GM21737 (cell line): ENCODE data around the gene TENM4.

Experiments
- ATAC-seq: cut with Tn5 transposase; IDR thresholded peaks from one replicate; pipeline ENCODE4 v1.9.1; 2021; ENCODE audit warnings: mild to moderate bottlenecking, moderate library complexity; ENCODE audit not compliant: unreplicated experiment

Gene TENM4

DNA sequence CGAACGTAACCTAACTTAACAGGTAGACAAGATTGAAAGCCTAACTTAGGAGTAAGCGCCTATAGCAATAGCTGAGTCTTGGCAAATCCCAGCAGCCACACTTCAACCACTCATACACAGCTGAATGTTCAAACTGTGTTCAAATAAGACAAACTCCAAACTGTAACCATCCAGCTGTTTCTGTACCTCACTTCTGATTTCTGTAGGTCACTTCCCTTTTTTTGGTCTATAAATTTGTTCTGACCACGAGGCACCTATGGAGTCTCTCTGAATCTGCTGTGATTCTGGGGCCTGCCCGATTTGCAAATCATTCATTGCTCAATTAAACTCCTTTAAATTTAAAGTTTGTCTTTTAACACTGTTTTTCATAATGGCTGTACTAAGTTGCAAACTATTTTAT is 8.2 kb upstream of the TENM4 start:
- ATAC-seq: no peak

DNA sequence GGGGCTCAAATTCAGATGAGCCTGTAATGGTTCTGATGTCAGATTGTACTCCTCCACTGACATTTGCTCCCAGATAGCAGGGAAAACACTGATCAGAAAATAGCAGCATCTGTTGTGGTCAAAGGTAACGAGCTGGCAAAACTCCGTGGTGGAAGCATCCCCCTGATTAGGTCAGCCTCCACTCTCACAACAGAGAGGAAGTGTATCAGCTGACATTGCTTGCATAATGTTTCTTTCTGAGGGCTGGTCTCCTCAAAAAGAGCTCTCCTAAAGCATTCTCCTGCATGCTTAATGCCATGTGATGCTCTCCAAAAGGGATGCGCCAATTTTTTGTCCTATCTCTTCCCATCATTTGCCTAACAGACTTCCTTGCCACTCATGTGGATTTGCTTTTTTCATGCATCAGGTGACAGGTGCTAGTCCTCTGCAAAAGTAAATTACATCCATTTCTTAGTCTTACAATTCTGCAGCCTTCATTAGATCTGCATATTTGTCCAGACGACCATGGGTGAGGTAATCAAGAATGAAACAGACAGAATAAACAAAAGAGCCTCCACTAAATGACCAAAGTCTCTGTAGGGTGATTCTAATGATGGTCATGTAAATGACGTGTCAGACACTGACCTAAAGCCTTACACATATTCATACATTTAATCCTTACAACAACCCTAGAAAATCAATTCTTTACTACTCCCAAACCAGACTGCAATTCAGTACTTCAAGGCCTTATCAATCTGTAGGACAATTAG is 6.4 kb upstream of the TENM4 start:
- ATAC-seq: no peak

DNA sequence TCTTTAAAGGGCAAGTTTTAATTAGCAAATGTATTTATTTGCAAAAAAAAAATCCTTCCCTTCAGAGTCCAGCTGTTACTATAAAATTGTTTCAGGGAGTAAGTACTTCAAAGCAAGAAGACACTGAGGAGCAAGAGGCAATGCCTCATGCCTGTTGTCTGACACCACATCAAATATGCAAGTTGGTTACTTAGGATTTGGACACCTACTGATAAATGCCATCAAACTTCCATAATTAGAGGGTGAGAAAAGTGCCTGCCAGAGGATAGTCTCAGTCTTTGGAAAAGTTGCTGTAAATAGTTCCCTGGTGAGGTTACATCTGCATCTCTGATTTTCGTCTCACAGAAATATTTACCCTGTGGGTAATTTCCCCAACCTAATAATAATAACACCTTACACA is 4.1 kb upstream of the TENM4 start:
- ATAC-seq: no peak

DNA sequence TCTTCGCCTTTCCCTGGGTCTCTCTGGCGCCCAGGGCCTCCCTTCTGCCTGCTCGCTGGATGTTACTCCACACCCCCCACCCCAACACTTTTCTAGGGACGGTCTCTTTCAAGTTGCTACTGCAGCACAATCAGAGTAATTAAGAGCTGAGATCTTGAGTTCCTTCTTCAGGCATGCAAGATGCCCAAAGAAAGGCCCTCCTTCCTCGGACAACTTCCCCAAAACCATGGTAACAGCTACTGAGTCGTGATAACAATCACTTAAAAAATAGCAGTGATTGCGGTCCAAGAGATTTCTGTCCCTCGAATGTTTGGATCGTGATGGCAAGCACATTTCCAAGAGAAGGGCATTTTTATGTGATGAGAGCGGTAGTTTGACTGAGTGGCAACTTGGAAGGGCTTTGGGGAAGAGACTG is 638 bp upstream of the TENM4 start:
- ATAC-seq: no peak

GRCh38 chr11:79439886-79440570 is 802 bp downstream of the TENM4 start:
- no peak for ATAC-seq

GRCh38 chr11:79439410-79439885 is 1.4 kb downstream of the TENM4 start:
- no peak for ATAC-seq

GRCh38 chr11:79438631-79439409 is 2.0 kb downstream of the TENM4 start:
- no peak for ATAC-seq

DNA sequence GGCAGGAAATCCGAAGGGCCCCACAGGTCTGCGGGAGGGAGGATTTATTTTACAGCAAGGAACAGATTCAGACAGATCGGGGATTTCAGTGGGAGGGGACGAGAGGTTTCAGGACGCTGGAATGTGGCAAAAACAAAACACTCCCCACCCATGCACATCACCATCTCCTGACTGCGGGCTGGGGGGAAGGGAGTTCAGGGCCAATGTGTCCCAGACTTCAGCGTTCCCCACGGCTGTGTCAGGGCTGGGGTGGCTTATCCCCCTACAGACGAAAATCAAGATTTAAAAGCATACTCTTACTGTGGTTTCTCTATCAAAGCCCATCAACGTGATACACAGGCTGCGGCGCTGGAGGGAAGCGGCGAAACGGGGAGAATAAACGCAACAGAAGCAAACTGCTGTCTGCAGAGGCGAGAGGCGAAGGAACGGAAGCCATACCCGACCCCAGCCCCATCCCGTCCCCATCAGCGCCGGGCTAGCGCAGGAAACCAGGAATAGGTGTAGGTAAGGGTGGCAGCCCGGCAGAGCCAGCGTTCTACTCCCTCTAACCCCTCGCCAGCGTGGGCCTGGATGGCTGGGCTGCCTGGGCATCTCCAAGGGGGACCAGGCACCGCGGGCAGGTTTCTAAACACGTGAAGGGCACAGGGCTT is 2.7 kb downstream of the TENM4 start:
- ATAC-seq: no peak

DNA sequence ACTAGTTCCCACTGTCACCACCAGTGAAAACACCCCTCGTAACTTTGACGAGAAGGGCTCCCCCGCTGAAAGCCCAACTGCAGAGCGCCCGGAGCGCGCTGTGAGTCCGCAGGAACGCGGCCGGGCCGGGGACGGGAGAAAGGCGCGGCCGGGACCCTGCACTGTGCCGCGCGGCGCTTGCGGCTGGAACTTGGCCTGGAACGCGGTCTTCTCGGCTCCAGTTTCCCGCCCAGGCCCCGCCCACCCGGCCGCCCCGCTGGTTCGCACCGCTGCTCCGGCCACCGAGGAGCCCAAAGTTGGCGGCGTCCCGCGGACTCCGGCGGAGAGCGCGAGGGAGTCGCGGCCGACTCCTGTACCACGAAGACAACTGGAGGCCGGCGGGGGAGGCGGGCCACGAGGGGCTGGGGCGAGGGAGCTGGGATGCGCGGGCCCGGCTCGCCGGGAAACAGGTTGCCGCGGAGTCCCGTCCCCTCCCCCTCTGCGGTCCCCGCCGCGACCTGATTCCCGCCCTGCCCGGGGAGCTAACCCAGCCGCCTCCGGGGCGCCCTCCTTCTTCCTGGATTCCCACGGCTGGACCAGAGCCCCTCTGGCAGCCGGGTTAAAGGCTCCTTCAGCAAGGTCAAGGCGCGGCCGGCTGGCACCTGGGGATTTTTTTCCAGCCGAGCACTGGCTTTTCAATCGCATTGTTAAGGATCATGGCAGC is 3.4 kb downstream of the TENM4 start:
- no peak for ATAC-seq

- no peak for ATAC-seq
Observed at GRCh38 chr11:79436919-79437277, 3.9 kb downstream of the TENM4 start.

DNA sequence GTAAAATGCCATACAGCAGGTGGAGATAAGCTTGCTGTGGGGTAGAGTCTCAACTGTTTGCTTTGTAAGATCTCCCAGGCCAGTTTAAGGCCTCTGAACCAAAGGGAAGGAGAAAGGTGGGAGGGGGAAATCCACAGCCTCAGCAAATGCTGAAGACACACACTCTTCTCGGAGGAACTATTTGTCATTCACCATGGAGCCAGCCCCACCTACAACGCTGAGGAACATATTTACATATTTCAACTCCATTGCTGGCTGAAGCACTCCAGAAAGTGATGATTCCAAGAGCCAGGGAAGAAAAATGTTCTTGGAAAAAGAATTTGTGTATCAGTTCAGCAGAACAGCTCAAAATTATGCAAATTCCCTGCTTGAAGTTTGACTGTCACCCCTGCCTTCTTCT is 6.5 kb downstream of the TENM4 start:
- ATAC-seq: no peak

GRCh38 chr11:79432138-79432537 is 8.7 kb downstream of the TENM4 start:
- no peak for ATAC-seq

- ATAC-seq: no peak
Observed at GRCh38 chr11:79431535-79431934, 9.3 kb downstream of the TENM4 start.

DNA sequence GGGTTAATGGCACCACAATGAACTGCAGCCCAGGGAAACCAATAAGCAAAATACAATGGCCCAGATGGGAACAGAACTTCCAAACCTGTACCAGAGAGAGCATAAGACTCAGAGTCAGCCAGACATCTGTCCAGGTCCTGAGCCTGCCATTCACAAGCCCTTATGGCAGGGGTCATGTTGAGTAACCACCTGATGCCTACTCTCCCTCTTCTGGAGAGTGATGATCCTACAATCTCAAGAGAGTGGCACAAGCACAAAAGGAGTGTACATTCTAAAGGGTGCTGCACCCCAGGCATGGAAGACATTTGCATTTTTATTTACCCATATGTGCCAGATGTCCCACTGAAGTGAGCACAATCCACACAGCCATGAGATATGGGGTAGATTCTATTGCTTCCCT is 10.6 kb downstream of the TENM4 start:
- ATAC-seq: no peak

- no peak for ATAC-seq
Observed at GRCh38 chr11:79428406-79428805, 12.4 kb downstream of the TENM4 start.

GRCh38 chr11:79427611-79428327 is 13.1 kb downstream of the TENM4 start:
- no peak for ATAC-seq

DNA sequence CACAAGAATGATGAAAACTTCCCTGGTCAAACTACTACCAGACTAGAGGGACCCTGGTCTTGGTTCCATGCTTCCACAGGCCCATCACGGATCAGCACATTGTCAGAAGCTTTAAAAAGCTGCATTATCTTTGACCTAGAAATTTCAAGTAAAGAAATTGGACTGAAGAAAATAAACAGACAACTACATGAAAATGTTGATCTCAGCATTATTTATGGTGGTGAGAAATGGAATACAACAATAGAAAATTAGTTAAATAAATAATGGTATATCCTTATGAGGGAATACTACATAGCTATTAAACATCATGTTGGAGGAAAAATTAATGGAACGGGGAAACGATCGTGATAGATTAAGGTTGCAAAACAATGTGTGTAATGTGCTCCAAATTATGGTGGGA is 13.7 kb downstream of the TENM4 start:
- no peak for ATAC-seq

DNA sequence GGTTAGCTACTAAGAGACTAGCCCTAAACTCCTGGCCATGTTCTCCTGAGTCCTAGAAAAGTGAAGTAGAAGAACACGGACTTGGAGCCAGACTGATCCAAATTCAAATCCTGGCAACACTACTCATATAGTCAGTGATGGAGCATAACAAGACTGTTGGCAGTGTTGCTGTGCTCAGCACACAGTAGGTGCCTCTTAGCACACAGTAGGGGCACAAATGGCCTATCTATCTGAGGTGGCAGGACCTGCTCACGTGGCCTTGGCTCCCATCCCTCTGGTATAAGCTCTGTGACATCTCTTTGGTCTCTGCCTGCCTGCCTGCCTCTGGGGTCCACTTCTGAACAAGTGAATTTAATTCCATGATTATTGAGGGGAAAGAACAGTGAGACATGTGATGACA is 15.4 kb downstream of the TENM4 start:
- no peak for ATAC-seq

- no peak for ATAC-seq
Observed at GRCh38 chr11:79423736-79424135, 17.1 kb downstream of the TENM4 start.

DNA sequence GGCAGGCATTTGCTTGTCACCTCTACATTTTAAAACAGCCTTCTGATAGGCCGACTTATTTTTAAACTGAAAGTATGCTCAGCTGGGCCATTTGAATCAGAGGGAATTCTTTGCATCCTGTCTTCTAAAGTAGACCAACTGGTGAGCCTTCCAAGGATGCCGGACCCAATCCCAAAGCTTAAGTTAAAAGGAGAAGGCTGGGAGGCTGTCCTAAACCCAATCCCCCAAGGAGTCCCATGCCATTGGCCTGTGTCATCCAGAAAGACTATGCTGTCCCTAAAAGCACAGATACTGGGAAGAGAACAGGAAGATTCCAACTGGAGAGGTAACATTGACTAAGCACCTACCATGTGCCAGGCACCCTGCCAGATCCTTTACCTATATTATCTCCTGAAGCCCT is 18.0 kb downstream of the TENM4 start:
- ATAC-seq: no peak
